HG02623 (cell line): ENCODE data around the gene CCDC167.

Experiments used
- ATAC-seq: cut with Tn5 transposase; IDR thresholded peaks from one replicate; pipeline ENCODE4 v1.9.1; 2021; ENCODE audit warnings: moderate library complexity; ENCODE audit not compliant: unreplicated experiment

Gene CCDC167

DNA sequence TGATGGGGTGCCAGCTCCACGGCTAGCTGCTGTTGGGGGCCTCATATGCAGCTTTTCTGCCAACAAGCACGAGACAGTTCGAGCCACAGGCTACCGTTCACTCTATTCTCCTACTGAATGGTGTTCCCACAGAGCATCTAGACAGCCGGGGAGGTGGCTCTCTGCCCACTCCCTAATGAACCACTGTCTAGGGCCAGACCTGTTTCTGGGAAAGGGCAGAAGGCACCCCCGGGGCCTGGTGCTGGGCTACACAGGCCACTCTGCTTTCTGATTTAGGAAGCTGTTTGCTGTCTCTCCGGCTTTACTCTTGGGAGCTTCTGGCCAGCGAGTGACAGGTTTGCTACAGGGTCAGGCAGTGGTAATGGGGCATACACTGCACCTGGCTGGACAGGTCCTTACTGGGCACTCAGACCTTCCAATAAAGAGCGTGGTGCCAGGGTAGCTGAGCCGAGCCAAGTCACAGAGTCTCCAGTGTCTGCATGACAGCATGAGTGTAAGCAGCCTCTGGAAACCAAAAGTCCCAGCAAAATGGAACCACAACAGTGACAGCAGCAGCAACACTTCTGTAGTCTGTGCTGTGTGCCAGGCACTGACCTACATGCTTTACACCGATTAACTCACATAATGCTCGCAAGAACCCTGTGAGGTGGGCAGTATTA, 8.4 kb downstream of the CCDC167 start:
- ATAC-seq: no peak

DNA sequence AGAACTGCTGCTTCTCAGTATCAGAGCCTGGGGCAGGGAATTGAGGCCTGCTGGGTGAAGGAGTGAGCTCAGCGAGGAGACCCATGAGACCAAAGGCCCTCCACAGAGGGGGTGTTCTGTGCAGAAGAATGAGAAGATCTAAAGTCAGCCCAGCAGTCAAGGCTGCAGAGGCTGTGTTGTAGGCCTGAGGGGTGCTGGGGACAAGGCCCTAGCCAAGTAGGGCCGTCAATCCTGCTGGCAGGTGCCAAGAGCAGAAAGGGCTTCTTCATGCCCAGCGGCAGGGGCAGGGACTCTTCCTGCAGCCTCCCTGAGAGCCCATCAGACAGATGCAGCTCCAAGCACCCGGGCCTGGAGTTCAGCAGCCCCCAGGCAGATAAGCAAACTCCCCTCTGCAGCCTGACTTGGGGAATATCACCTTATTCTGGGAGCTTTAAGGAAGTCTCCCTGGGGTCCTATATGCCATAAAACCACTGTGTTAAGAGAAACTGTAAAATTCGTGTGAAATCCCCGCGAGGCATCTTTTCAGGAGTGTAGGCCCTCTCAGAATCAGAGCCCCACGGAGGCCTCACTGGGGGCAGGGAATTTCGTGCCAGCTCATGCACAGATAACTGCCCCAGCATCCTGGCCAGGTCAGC, 9.0 kb downstream of the CCDC167 start:
- ATAC-seq: no peak

DNA sequence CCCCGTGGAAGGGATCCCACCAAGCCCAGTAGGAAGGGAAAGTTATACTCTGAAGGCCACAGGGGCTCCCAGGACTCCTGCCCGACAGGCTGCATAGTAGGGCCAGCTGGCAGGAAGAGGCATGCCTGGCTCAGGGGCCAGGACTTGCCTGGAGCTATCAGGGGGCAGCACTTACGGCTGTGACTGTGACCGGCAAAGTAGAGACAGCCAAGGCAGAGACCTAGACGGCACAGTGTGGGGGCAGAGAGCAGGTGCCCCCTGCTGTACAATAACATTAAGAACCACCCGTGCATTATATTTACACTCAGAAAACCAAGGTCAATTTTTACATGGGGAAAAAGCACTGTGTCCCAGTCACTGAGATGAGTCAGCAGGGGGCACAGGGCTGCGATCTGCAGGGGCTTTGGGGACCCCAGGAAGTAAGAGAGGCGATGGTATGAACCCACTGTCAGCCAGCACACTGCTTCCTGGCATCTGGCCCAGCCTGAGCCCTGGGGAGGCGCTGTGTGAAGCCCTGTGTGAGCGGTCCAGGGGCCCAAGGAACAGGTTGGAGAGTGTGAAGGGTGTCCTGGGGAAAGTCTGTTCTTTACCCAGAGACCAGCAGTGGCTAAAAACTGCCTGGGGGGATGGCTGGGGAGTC, 9.9 kb downstream of the CCDC167 start:
- ATAC-seq: no peak

DNA sequence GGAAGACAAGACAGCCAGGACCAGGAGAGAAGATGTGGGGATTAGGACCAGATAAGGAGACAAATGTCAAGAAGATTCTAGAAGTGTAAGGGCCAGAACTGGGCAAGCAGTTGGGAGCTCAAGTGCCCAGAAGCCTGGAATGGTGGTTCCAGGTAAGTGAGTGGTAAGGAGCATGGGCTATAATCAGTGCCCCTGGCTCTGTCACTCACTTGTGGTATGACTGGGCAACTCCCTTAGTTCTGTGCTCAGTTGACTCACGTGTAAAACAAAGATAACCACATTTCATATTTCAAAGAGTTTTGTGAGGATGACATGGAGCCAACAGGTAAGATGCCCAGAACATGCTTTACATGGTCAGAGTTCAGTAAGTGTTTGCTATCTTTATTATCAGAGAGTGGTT, 11.2 kb downstream of the CCDC167 start:
- ATAC-seq: no peak

DNA sequence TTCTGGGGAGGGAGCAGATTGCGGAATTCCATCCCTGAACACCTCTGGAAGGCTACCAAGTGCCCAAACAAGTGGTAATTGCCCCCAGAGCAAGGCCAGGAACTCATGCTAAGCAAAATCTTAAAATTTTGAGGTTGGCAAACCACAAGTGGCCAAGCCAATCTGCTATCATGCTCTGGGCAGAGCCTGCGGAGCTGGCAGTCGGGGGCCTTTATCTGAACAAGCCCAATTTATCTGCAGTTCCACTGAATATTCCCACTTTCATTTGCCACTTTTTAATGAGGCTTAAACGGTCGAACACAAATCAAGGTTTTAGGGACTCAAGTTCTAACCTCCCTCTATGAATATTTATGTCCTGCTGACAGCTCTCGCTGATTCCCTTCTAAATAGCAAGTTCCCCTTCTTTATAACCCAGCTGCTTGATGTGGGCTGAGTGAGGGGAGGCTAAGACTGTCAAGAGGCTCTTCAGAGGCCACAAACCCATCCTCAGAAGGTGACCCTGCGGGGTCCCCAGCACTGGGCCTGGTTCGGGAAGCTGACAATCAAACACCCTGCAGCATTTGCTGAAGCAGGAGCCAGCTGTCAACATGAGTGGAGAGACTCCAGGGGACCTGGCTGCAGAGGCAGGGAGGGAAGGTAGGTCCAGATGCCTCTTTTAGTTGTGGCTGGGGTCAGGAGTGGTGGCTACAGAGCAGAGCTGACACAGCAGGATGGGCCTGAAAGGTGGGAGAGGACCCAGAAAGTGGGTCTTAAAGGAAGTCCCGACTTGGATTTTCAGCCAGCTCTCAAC, 11.9 kb downstream of the CCDC167 start:
- no peak for ATAC-seq

DNA sequence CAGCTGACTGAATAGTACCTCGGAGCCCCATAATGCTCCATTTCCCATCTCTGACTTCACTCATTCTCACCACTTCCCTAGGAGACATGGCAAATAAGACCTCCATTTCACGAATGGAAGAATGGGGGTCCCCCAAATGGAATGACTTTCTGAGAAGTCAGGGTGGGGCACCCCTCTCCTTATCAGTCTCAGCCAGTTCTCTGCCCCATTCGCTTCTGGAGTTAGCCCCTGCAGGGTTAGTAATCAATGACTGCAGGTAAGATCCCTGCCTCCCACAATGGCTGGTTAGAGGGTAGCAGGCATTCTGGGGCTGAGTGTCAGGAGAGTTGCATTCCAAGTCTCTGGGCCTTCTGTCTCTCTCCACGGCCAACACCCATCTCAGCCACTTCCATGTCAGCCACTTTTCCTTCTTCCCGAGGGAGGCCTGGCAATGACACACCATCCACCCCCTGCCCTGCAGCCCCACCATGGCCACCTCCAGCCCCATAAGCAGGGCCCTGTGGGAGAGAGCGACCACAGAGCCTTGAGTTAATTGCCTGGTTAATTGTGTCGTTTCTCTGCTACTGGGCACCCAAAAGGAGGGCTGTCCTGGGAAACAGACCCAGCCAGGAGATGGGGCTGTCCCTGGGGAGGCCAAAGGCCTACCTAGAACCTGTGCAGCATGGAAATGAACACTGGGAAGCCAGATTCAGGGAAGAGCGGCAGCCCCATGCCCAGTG, 13.4 kb downstream of the CCDC167 start:
- no peak for ATAC-seq

DNA sequence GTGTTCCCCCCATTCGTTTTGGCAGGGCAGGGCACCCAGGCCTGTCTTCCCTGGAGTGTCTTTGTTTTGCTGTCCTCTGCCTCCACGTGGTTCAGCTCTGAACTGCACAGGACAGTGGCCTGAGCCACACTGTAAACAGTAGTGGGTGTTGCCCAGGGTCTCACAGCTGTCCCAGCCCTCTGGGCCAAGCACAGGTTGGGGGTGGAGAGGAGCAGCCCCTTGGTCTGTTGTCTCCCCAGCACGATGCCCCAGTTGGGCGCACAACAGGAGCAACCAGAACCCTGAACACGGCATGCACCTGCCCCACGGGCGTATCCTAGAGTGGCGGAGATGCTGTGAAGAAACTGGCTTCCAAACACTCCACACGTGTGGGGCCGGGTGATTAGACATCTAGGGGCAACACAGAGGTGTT, 14.4 kb downstream of the CCDC167 start:
- ATAC-seq: no peak

DNA sequence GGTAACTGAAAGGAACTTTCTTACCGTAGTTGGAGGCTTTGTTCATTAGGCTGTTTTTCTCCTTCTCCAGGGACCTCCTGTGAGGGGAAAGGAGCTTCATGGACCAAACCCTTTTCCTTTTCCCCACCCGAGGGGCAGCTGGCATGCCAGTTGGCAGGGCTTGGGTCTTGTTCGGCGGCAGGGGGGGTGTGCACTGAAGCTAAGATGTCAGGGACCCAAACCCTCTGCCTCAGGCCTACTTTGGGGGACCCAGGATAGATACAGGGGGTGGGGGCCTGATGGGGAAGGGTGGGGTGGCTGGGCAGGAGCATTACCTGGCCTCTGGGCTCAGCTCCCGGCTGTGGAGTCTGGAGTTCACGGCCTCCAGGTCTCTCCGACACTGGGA, 14.9 kb downstream of the CCDC167 start:
- ATAC-seq: no peak

DNA sequence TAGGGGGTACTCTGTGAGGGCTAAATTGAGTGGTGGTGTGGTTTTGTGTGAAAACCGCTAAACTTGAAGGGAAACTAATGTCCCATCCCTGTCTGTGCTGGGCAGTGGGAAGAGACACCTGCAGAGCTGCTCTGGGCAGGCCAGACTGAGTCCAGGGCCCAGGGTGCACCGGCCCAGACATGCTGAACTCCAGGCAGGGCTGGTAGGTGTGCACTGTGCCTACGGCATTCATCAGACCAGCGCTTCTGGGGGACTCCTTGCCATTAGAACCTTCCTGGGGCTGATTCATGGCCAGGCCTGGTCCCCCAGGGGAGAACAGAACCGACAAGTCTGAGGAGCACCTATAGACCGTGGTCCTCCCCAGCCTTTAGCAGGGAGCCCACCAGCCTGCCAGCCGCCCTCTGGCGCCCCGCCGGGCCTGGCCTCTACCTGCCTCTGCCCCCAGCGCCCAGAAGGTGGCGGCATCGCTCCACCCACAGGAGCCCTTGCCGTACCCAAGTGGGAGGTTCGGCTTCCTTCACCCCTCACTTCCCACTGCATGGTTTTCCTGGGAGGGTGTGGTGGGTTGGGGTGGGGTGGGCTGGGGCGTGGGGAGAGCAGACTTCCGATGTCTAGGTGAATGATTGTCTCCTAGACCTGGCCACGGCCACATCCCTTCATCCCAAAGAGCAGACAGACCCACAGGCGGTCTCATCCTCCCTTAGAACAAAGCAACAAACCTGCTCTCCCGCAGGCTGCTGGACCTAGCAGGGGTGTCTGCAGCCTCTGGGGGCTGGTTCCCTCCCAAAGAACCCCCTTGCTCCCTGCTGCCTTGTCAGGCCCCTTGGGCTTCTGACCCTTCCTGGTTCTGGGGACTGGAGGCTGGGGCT, 15.5 kb downstream of the CCDC167 start:
- no peak for ATAC-seq

DNA sequence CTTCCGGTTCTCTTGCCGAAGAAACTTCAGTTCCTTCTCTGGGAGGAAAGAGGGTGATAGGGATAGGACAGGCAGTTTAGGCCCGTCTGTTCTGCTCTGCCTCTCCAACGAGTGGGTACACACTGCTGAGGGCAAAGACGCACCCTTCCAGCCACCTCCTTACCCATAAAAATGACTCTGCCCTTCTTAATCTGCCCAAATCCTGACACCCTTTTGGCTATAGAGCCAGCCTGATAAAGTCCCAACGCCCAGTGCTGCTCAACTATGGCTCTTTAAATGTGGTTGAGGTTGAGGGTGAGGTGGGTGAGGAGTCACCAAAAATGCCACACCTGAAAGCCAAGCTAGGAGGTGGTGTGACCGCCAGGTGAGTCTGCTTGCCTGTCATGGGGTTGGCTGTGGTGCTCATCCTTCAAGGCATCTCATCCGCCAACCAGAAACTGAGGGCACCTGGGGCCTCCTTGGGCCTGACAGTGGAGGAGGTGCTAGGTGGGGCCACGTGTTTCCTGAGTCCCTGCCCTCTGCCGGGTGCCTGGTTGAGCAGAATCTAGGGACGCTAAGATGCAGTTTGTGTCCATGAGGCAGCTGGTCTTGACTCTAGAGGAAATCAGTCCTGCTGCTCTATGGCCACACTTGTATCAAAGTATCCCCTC, 16.3 kb downstream of the CCDC167 start:
- no peak for ATAC-seq

DNA sequence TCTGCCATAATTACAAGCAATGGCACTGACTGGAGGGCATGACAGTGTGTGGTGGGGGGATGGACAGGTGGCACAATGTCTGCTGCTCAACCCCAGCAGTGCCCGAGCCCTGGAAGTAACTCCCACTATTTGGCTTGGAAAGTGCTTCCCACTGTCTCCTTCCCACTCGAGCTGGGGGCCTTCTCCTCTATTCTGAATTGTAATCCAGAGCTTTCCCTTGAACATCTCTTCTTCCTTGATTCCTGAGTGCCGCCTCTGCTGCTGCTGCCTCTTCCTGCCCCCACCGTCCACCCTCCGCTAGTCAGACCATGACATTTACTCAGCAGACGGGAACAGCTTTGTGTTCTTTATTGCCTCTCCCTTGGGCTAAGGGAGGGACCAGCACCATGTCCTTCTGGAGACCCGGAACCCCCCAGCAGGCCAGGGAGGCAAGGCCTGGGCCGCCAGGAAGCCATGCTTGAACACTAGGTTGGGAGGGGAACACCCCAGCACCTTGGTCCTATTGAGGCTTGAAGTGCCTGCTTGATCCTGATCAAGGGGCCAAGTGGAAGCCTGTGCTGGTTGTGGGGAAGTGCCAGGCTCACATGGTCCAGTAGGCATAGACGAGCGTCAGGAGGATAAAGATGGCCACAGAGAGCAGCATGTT, 17.0 kb downstream of the CCDC167 start:
- no peak for ATAC-seq

DNA sequence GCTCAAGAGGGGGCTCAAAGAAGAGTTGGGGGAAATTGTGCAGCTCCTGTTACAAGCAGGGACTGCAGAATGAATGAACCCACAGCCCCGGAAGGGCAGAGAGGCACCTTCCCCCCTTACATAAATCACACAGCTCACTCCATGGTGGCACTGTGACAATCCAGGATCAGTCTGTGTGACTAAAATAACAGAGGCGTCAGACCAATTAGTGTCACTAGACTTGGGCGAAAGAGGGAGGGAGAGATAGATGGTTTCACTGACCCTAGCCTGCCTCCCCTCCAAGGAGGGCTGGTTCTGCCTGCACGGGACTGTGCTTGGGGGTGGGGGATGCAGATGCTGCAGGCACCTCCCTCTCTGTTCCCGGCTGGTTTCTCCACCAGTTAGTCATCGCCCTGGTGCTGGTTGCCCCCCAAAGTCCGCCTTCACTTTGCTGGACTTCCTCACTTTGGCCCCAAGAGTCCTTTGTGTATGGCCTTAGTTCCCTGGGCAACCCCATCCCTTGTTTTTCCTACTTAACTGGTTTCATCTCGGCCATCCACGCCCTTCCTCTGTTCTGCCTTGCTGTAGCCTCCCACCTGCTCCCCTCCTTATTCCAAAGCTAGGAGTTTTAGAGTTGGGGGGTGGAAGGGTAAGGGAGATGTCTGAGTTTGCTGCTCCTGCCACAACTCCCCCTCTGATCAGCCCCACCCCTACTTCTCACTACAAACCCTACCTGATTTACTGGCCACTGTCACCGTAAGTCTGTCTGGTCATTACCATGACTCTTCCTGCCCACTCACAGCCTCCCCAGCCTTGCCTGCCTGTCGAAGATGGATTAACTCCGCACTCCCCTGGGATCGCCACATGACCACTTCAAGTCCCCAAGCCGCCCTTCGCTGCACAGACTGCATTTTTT, 17.7 kb downstream of the CCDC167 start:
- ATAC-seq: no peak

DNA sequence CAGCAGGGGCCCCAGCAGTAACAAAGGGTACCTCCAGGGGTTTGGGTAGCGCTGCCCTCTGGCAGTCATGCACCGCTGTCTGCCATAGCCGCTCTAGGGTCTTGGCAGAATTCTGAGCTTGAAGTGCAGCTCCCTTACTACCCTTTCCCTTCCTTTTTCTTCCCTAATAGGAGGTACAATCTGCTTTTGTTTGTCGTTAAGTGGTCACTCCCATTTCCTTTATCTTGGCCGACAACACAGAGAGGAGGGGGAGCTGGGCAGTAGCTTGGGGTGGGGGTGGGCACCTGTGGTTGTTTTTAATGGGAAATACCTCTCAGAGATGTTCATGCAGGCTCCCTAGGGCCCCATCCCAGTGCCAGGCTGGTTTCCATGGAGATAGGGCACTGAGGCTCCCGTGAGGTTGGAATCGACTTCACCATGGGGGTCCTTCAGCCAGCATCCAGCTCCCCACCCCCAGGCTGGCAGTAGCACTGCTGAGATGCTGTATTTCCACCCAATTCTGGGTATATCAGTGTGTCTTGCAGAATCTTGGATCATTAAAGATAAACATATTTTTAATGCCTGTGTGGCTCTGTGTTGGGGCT, 18.6 kb downstream of the CCDC167 start:
- no peak for ATAC-seq

DNA sequence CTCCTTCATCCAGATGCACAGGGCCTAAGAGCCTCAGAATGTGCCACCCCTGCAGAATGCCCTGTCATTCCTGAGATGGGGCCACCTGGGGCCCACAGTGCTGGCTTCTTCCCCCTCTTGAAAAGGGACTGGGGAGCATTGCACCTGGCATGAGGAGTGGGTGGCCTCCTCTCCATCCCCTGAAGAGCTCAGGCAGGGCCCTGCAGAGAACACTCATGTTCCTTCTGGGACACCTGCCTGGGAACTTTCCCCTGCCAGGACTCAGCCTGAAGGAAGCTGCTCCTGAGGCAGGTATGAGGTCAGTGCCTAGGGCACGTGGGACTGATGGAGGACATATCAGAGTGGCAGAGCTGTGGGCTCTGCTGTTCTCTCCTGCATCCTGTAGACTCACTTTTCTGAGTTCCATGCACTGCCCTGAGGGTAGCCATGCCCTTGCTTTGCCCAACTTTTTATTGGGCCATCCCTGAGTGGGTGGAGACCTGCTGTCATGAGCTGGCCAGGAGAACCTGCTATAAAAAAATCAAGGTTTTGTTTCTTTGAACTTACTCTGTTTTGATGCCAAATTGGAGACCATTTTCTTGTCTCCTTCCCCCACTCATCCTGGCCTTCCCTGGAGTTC, 19.5 kb downstream of the CCDC167 start:
- ATAC-seq: no peak

DNA sequence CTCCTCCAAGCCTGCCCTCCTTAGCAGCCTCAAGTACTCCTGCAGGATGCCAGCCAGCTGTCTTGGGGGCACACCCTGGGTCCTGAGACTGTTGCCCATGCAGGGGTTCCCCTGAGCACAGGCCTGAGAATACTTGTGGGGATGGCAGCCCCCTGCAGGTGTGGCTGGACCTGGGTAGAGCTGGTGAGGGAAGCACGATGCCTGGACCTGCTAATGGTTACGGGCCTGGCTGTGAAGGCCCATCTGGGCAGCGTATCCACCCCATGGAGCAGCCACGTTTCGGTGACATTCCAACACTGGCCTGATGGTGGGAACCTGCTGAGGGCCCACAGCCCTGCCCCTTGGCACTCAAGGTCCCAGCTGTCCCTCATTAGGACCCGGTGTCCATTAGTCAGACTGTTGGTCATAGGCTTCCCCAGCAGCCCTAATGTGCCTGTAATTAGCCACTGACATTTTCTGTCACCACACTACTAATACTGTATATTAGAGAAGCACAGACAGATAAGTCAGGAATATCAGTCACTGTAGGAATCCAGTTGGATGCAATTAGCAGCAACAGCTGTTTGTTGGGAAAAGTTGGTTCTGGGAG, 20.3 kb downstream of the CCDC167 start:
- no peak for ATAC-seq

DNA sequence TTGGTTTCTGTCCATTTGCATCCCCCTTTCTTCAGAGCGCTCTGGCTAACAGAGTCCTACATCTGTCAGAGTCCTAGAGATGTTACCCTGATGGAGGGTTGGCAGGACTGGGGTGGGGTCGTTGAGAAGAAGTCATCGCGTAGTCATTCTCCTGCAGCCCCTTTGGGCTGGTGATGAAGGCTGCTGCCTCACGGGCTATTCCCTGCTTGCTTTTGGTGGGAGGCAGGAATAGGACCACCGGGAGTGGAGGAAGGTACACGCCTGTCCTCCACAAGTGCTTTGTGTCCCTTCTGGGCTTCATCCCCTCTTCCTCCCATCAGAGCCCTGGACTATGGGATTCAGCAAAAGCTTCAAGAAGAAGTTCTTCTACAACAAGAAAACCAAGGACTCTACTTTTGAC, 20.9 kb downstream of the CCDC167 start:
- no peak for ATAC-seq
